Measurements from ENCODE around the gene TMEM236.

DNA sequence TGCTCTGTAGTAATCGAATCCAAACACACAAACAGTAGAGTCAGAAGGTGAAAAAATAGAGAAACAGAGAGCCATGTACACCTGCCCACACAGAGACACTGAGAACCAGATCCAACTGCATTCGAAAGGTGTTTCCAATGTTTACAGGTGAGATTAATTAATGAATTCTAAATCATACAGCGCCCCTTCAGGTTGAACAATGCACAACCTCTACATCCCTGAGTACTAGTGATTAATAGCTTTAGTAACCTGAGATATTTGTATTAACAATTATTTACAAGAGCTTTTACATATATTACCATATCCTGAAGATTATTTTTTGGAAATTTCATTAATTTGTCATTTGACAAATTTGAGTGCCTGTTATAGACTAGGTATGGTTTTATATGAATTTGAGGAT lies 49.5 kb downstream of the TMEM236 start:
- TF ChIP-seq, protein P1, sequence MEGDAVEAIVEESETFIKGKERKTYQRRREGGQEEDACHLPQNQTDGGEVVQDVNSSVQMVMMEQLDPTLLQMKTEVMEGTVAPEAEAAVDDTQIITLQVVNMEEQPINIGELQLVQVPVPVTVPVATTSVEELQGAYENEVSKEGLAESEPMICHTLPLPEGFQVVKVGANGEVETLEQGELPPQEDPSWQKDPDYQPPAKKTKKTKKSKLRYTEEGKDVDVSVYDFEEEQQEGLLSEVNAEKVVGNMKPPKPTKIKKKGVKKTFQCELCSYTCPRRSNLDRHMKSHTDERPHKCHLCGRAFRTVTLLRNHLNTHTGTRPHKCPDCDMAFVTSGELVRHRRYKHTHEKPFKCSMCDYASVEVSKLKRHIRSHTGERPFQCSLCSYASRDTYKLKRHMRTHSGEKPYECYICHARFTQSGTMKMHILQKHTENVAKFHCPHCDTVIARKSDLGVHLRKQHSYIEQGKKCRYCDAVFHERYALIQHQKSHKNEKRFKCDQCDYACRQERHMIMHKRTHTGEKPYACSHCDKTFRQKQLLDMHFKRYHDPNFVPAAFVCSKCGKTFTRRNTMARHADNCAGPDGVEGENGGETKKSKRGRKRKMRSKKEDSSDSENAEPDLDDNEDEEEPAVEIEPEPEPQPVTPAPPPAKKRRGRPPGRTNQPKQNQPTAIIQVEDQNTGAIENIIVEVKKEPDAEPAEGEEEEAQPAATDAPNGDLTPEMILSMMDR (IDR thresholded peaks at IDR 0.05; ENCODE audit: low read depth, low read length, poor library complexity, severe bottlenecking), result no peak
- no peak for TF ChIP-seq EZH2phosphoT487 (IDR thresholded peaks at IDR 0.05; ENCODE audit: borderline replicate concordance, low read length)
